AG04450 (cell line): ENCODE data around the gene C20orf141. TPM values are rescaled to one million over a fixed set of nuclear protein-coding genes. Genes with fewer than 3 reads are reported as not detected.

Source experiments
- CTCF ChIA-PET: fragments of 300-600, 350-600 bp; formaldehyde crosslinking; extraction: SDS; loops from one replicate; lab custom pipeline; 2022; ENCODE audit warnings: antibody characterized with exemption, inconsistent platforms; lab: Charles Lee
- POLR2A ChIA-PET: fragments of 350-600 bp; formaldehyde crosslinking; extraction: SDS; loops from one replicate; lab custom pipeline; 2021; ENCODE audit warnings: antibody characterized with exemption, inconsistent platforms; lab: Yijun Ruan, JAX
- DNase-seq: peaks from one replicate; pipeline ENCODE4 v3.0.0-alpha.2; 2011; ENCODE audit warnings: low read depth, low spot score
- H3K27ac ChIP-seq: one replicate; pipeline ENCODE4 v1.5.1; 2012; ENCODE audit warnings: low read depth, low read length, control low read depth
- H3K27me3 ChIP-seq: one replicate; pipeline ENCODE4 v1.6.0; 2012; ENCODE audit warnings: low read length; ENCODE audit not compliant: control insufficient read depth, insufficient read depth
- H3K4me3 ChIP-seq: 2 replicates; pipeline ENCODE4 v1.5.1; 2011; ENCODE audit warnings: mild to moderate bottlenecking, low read depth, low read length, control low read depth
- H3K9me3 ChIP-seq: 2 replicates; pipeline ENCODE4 v1.5.1; 2012; ENCODE audit warnings: low read length; ENCODE audit not compliant: control insufficient read depth, insufficient read depth
- polyA plus RNA-seq: library from polyadenylated mRNA; depleted of rRNA; stranded (reverse); fragments of >200 nt; gene quantifications from 2 replicates; pipeline ENCODE4 v1.2.3, GENCODE V29; 2011
- TF ChIP-seq, protein P1 (sequence below): IDR thresholded peaks from 2 replicates; pipeline ENCODE4 v1.5.1; 2011; ENCODE audit warnings: low read depth, low read length, control low read depth, inconsistent platforms

Gene C20orf141
- polyA plus RNA-seq, 1 experiment = not detected

DNA sequence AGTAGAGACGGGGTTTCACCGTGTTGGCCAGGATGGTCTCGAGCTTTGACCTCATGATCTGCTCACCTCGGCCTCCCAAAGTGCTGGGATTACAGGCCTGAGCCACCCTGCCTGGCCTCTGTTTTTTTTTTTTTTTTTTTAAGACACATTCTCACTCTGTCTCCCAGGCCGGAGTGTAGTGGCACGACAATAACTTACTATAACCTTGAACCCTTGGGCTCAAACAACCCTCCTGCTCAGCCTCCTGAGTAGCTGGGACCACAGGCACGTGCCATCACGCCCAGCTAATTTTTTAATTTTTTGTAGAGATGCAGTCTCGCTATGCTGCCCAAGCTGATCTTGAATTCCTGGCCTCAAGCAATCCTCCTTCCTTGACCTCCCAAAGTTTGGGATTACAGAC lies 41.0 kb upstream of the C20orf141 start:
- H3K9me3 ChIP-seq = peaks cover 4% of the 10 kb centered on the region
- H3K27ac ChIP-seq = no peak overlapping the region
- ChIA-PET CTCF (interaction anchor here (0.6 to 1.4 kb wide), 3 partner anchors 21 to 79 kb away, joined by 3 read pairs; no protein-coding TSS in a partner anchor), POLR2A (no interaction called here)
- DNase-seq = no peak
- H3K4me3 ChIP-seq = no peak overlapping the region
- TF ChIP-seq, protein P1, sequence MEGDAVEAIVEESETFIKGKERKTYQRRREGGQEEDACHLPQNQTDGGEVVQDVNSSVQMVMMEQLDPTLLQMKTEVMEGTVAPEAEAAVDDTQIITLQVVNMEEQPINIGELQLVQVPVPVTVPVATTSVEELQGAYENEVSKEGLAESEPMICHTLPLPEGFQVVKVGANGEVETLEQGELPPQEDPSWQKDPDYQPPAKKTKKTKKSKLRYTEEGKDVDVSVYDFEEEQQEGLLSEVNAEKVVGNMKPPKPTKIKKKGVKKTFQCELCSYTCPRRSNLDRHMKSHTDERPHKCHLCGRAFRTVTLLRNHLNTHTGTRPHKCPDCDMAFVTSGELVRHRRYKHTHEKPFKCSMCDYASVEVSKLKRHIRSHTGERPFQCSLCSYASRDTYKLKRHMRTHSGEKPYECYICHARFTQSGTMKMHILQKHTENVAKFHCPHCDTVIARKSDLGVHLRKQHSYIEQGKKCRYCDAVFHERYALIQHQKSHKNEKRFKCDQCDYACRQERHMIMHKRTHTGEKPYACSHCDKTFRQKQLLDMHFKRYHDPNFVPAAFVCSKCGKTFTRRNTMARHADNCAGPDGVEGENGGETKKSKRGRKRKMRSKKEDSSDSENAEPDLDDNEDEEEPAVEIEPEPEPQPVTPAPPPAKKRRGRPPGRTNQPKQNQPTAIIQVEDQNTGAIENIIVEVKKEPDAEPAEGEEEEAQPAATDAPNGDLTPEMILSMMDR = no peak
- peaks cover 17% of the 10 kb centered on the region for H3K27me3 ChIP-seq

DNA sequence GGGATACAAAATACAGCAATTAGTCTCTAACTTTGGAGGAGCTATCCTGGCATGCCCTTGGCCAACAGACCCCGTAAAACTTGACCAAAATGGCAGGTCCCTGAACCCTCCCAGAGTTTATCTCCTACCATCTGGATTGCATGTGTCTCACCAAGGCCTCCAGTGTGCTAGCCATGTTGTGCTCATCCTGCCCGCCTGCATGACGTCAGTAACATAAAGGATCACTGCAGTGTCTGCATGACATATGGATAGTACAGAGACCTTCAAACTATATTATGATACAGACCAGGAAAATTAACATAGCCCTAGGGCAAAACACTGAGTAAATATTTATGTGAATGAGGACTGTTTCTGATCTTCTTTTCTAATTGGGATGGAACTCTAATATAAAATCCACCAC lies 39.6 kb upstream of the C20orf141 start:
- Histone ChIP-seq H3K27me3 (peaks cover 8% of the 10 kb centered on the region), H3K9me3 (peaks cover 4% of the 10 kb centered on the region), H3K4me3 (no peak overlapping the region), H3K27ac (no peak overlapping the region)
- DNase-seq = no peak
- TF ChIP-seq, protein P1 = no peak
- CTCF ChIA-PET = interaction anchor here (1.4 kb wide), 1 partner anchor 77 kb away, joined by 3 read pairs; no protein-coding TSS in a partner anchor
- POLR2A ChIA-PET = no interaction called here

DNA sequence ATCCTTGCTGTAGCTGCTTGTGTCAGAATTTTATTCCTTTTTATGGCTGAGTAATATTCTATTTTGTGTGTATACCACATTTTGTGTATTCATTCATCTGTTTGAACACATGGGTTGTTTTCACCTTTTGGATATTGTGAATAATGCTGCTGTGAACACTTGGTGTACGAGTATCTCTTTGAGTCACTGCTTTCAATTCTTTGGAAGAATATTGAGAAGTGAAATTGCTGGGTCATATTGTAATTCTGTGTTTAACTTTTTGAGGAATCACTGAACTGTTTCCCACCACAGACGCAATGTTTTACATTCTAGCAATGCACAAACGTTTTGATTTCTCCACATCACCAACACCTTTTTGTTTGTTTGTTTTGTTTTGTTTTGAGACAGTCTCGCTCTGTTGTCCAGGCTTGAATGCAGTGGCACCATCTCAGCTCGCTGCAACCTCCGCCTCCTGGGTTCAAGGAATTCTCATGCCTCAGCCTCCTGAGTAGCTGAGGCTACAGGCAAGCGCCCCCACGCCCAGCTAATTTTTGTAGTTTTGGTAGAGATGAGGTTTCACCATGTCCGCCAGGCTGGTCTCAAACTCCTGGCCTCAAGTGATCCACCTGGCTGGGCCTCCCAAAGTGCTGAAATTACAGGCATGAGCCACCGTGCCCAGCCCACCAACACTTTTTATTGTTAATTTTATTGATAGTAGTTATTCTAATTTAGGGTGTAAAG lies 36.0 kb upstream of the C20orf141 start:
- Histone ChIP-seq H3K27me3 (peaks cover 9% of the 10 kb centered on the region), H3K9me3 (peaks cover 4% of the 10 kb centered on the region), H3K27ac (no peak overlapping the region), H3K4me3 (no peak overlapping the region)
- no peak for DNase-seq
- TF ChIP-seq, protein P1 = no peak
- ChIA-PET CTCF (no interaction called here), POLR2A (no interaction called here)

DNA sequence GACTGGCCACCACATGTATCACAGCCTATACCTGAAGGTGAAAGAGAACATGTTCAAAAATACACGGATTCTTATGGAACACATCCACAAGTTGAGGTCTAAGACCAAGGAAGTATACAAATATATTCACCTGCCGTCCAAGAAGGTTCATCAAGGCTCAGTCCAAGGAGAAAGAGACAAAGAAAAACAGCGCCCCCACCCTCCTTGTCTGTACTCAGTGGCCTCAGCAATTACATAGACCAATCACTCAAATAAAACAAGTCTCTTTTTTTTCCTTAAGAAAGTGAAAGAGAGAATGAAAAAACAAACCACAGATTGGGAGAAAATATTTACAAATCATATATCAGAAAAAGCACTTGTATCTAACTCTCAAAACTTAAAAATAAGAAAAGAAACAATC lies 33.8 kb upstream of the C20orf141 start:
- no peak overlapping the region for H3K4me3 ChIP-seq
- TF ChIP-seq, protein P1 = no peak
- H3K27me3 ChIP-seq = peaks cover 7% of the 10 kb centered on the region
- CTCF ChIA-PET = no interaction called here
- DNase-seq = no peak
- no peak overlapping the region for H3K27ac ChIP-seq
- H3K9me3 ChIP-seq = peaks cover 2% of the 10 kb centered on the region
- POLR2A ChIA-PET = no interaction called here

DNA sequence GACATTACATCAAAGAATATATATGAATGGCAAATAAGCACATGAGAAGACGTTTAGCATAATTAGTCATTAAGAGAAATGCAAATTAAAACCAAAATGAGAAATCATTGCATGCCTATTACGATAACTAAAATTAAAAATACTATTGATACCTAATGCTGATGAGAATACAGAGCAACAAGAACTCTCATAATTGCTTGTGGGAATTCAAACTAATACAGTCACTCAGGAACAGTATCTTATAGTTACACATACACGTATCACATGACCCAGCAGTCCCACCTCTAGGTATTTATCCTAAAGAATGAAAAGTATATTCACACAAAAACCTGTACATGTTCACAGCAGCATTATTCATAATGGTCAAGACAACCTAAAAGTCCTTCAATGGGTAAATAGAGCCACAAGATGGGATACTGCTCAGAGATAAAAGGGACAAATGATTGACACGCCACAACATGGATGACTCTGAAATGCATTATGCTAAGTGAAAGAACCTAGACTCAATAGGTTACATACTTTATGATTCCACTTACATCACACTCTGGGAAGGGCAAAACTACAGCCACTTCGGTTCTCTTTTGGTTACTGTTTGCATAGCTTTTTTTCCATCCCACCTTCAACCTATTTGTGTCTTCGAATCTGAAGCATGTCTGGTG lies 30.8 kb upstream of the C20orf141 start:
- ChIA-PET CTCF (no interaction called here), POLR2A (no interaction called here)
- TF ChIP-seq, protein P1 = no peak
- Histone ChIP-seq H3K4me3 (no peak overlapping the region), H3K27me3 (peaks cover 10% of the 10 kb centered on the region), H3K9me3 (peaks cover 3% of the 10 kb centered on the region; the same call in 1 of the 2 replicates), H3K27ac (no peak overlapping the region)
- DNase-seq = no peak
